IPS DF 4.7 (cell line): Measurements from ENCODE around the gene SMTN.
"Not testable (repeated sequence)": the region's sequence is repeated elsewhere in the genome, so short reads cannot be mapped to it uniquely, and the experiment has no call there.

Experiments used
- DNase-seq: peaks from one replicate; pipeline ENCODE4 v3.0.0-alpha.2; 2013; ENCODE audit warnings: low spot score; ENCODE audit errors: extremely low read depth

The SMTN gene

DNA sequence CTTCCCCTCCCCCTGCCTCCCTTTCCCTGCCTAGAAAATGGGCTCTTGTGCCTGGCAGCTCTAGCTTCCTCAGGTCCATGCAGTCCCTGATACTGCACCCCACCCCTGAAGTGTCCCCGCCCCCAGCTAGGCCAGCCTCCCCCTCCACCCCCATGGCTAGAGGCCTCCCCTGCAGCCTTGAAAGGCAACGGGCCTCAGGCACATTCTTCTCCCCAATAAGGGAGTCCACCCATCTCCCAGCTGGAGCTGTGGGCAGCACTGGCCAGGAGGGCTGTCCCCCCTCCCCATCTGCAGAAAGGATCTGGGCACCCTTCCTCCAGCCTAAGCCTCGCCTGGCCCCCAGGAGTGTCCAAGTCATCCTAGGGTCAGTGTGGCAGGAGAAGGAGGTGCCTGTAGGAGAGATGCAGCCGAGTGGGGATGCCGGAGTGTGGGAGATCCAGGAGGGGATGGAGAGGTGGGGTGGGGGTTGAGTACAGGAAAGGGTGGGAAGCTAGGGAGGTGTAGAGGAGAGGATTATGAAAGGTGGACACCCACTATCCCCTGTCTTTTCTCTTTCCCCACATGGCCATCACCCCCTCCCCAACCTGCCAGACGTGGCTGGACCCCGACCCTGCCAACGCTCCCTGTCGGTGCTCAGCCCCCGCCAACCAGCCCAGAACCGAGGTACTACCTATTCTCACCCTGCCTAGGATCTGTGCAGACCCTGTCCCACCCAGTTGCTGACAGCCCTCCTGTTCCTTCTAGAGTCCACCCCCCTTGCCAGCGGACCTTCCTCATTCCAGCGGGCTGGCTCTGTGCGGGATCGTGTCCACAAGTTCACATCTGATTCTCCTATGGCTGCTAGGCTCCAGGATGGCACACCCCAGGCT lies 9.3 kb downstream of the SMTN start:
- DNase-seq, result no peak

GRCh38 chr22:31091106-31091975 lies 10.2 kb downstream of the SMTN start:
- DNase-seq, result no peak

- DNase-seq, result no peak
Measured at GRCh38 chr22:31092161-31092560, 11.0 kb downstream of the SMTN start.

- no peak for DNase-seq
Measured at GRCh38 chr22:31093086-31093850, 12.2 kb downstream of the SMTN start.

GRCh38 chr22:31094021-31094551 lies 13.0 kb downstream of the SMTN start:
- no peak for DNase-seq

DNA sequence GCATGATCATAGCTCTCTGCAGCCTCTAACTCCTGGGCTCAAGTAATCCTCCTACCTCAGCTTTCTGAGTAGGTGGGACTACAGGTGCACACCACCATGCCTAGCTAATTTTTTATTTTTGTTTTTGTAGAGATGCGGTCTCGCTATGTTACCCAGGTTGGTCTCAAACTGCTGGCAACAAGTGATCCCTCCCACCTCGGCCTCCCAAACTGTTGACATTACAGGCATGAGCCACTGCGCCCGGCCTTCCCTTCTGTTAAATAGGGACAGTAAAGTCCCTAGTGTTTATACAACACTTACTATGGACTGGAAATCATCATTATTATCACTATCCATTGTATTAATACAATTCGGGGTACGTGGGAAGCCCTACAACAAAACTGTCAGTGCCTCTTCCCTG lies 13.6 kb downstream of the SMTN start:
- DNase-seq, result no peak

GRCh38 chr22:31095637-31096249 lies 14.6 kb downstream of the SMTN start:
- DNase-seq, result no peak

DNA sequence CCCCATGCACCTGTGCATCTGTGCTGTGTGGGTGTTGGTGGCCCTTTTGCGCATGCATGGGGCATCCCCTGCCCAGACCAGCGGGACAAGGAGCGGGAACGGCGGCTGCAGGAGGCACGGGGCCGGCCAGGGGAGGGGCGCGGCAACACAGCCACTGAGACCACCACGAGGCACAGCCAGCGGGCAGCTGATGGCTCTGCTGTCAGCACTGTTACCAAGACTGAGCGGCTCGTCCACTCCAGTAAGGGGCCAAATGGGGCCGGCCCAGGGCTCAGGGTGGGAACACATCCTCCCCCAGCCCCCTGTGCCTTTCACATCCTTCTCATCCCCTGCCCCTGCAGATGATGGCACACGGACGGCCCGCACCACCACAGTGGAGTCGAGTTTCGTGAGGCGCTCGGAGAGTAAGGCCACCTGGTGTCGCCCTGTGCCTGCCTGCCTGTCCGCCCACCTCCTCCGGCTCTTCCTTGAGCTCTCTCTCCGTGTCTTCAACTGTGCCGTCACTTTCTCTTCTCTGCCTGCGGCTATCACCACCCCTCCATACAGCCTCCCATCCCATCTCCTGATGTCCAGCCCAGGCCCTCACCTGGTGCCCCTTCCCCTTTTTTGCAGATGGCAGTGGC lies 15.7 kb downstream of the SMTN start:
- no peak for DNase-seq

GRCh38 chr22:31097539-31097938 lies 16.4 kb downstream of the SMTN start:
- DNase-seq, result not testable (repeated sequence)

GRCh38 chr22:31097941-31098631 lies 17.0 kb downstream of the SMTN start:
- no peak for DNase-seq

- no peak for DNase-seq
Measured at GRCh38 chr22:31098632-31099110, 17.6 kb downstream of the SMTN start.

GRCh38 chr22:31099386-31099785 lies 18.3 kb downstream of the SMTN start:
- no peak for DNase-seq

- DNase-seq, result no peak
Measured at GRCh38 chr22:31099841-31100761, 19.0 kb downstream of the SMTN start.

DNA sequence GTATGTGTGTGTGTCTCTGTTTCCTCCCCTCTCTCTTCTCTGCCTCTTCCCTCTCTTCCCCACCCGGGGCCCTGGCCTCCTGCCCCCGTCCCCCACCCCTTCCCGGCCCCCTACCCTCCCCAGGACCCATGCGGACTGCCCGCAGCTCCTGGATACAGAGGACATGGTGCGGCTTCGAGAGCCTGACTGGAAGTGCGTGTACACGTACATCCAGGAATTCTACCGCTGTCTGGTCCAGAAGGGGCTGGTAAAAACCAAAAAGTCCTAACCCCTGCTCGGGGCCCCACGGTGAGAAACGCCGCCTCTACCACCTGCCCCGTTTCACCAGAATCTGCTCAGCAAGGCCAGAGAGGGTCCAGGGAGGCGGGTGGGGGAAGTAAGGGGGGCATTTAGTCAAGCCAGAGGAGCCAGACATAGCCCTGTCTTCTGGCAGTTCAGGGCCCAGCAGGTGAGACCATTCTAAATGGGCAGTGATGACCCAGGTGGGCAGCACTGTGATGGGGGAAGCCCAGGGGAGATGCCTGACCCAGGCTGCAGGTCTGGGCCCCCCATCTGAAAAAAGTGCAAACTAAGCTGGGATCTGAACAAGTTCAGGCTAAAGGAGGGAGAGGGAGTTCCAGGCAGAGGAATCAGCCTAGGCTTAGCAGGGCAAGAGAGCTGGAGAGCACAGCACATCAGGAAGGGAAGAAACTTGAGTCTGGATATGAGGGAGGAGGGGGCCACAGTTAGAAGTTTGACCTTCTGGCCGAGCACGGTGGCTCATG lies 19.8 kb downstream of the SMTN start:
- DNase-seq, result no peak

GRCh38 chr22:31102441-31103081 lies 21.4 kb downstream of the SMTN start:
- DNase-seq, result no peak

DNA sequence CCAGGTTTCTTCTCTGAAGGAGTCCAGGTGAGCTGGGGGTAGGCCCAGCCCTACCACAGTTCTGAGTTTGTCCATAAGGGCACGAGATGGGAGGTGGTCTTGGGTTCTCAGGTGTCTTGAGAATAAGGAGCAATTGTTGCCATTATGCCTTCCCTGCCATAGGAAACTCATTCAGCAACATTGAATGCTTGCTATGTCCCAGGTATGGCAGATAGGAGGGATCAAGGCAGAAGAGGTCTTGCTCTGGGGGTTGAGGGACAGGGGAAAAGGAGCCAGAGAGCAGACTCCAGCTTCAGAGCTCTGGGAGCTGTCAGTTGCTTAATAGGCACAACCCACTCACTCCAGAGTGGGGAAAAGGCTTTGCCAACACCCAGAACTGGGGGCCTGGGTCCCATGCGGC lies 22.0 kb downstream of the SMTN start:
- DNase-seq, result no peak

DNA sequence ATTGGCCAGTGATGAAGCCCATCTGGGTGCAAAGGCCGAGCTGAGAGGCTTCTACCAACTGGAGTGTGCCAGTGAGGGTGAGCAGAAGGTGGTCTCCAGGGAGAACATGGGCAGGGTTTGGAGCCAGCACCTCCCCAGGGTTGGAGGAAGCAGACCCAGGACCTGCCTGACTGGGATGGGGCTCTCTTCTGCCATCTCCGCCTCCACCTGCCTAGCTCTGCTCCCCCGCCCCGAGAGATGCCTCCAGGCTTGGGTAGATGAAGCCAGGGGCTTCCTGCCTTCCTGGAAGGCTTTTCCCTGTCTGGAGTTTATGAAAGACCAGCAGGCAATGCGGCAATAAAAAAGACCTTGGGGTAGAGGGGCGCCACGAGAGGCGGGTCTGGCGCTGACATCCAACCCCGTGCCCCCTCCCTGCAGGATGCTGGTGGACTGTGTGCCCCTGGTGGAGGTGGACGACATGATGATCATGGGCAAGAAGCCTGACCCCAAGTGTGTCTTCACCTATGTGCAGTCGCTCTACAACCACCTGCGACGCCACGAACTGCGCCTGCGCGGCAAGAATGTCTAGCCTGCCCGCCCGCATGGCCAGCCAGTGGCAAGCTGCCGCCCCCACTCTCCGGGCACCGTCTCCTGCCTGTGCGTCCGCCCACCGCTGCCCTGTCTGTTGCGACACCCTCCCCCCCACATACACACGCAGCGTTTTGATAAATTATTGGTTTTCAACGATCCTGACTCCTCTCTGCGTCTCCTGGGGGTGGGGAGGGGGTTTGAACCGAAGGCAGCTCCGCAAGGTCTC lies 23.0 kb downstream of the SMTN start:
- no peak for DNase-seq
